Endothelial cell of hepatic sinusoid (primary cell): ENCODE data around the gene RNF227.

Experiments used
- in situ Hi-C: cut with HindIII; loops from 2 replicates; pipeline ENCODE4 v1.10.0; 2017; ENCODE audit warnings: low sequenced_read_pairs

RNF227 gene

DNA sequence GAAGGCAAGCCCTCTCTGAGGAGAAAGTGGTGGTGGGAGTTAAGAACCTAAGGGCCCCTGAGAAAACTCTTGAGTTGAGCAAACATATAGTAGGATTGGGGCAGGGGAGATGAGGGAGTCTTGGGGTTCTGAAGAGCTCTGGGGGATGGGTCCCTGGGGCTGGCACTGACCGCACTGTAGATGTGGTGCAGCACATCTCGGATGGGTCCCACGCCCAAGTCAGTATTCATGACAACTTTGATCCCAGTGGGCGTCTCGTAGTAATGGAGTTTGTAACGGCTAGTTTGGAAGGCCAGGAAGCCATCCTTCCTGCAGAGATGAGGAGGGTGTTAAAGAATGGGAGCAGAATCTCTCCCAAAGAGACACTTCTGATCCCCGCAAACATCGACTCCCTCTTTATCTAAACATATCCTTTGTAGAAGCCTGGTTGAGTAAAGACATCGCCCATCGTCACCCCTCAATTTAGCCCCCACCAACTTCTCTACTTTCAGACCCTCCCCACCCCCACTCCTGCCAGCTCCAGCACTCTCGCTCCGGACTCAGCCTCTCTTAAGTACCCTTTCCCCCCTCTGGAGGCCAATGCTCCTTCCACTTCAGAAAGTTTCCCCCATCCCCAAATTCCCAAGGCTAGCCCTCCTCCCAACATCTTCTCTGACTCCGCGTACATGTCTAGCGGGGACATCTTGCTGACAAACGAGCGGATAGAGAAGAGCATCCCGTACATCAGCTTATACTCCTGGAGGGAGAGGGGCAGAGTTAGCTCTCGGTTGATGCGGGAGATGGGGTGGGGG lies 14.9 kb upstream of the RNF227 start:
- in situ Hi-C loops = loop anchor here (5.0 kb wide), 2 partner anchors 41 to 76 kb away; no protein-coding TSS in a partner anchor

DNA sequence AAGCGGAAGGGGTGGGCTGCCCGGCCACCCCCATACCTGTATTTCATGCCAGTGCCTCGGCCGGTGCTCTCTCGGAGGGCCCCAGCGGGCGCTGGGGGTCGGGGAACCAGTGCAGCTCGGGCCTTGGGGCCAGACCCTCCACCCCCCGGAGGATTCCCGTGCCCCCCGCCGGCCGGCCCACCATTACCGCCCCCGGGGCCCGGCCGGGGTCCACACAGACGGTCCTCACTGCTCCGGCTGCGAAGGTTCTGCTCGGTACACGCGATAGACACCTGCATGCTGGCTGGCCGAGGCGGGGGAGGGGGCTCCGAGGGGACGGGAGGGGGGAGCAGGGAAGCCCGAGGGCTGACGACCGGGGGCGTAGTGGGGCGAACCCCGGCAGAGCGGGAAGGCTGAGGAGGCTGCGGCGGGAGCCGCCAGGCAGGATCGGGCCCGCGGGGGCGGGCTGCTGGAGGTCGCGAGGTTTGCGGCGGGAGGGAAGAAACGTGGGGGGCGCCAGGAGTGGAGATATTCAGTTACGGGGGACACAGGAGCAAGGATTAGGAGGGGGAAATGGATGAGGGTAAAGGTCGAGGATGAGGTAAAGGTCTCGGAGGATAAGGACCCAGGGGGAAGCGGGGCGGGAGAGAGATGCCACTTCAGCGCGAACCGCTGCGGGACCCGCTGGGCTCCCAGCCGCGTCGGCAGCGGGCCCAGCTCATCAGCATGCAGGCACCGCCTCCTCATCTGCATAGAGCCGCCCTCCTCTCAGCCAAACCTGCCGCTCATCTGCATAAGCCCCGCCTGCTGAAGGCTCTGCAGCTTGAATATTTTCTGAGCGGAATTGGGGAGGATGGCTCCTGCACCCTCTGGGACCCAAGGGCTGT lies 13.3 kb upstream of the RNF227 start, which contains the start of gene KCNAB3:
Gene KCNAB3, minus strand, starts transcription at position 699 of the 866 bp plus-strand sequence. Its CDS starts 421 bp downstream, at position 278.
- in situ Hi-C loops = loop anchor here (5.0 kb wide), 2 partner anchors 43 to 78 kb away; no protein-coding TSS in a partner anchor

DNA sequence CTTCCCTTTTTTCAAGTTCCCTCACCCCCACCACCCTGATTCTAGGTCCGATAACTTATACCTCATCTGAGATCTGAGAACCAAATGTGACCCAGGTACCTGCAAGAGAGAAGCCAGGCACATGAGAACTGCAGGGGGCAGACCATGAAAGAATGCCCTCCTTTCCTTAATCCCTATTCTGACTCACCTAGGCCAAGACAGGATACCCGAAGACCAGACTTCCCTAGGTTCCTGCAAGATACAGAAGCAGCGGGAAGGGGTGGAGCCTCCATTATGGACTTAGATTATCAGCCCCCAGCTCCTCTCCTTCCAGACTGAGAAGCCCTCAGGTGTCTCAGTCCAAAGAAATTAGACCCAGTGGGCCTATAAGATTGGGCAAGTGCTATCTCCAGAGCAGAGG lies 11.5 kb upstream of the RNF227 start:
- in situ Hi-C loops = no loop called here

DNA sequence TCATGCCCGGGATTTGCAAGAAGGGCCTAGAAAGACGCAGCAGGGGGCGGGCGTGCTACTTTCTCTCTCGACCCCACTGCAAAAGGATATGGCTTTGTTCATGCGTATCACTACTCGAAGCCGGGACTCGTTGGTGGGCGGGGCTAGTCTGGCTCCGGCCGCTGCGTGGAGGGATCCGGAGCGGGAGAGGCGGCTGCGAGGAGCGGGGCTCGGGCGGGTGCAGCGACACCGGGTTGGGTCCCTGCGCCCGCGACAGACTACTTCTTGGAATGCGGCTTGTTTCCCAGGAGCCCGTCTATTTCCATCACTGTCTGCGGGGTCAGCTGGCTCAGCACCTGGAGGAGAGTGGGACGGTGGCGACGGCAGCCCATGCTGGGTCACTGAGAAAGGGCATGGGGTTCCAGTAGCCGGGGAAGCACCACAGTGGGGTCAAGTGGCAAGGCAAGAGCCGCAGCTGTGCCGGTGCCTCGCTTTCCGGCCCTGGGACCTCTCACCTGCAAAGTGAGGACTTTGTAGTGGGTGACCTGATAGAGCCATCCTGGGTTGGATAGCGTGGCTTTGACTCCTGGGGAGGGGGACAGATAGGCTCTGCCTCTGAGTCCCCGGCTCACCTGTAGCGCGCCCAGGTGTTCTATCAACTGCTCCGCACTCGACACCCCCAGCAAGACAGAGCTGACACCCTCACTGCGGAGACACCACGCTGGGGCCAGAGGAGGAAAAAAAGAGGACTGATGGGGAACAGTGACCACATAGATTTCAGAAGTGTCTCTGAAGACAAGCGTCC lies 6.9 kb upstream of the RNF227 start:
- in situ Hi-C loops = no loop called here

DNA sequence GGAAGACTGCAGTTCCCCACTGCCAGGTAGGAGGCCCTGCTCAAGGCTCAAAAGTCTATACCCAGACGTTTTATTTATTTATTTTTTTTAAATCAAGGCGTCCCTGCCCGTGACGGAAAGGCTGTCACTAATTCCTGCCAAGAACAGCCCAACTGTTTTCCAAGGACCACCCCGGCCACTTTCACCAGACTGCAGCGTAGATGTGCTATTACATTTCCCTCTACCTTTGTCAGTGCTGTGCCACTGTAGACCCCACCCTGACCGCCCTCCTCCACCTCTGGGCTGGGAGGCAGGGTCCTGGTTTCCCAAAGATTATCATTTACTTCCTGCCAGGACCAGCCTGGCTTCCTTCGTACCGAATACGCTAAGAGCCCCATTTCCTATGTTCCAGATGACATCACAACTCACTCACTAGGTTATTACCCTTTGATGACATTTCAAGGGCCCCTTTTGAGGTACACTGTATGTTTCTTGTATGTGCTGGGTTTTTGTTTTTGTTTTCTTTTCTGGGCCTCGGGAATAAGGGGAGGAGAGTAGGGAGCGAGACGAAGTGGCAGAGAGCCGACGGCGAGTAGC lies 6.3 kb upstream of the RNF227 start:
- in situ Hi-C loops = no loop called here

DNA sequence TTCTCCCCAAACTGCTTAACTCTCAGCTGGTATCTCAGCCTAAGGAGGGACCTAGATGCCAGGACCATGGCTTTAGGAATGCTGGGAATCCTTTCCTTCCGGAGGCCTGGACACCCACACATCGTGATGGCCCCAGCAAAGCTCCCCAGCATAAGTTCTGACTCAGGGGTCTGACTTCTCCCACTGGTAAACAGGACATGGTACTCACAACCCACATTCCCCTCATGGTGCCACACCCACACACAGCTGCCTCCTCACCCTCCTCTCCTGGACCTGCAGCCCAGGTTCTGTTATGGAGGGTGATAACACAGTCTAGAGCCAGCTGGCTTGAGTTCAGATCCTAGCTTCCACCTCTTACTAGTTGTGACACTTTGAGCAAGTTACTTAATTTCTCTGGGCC lies 719 bp upstream of the RNF227 start:
- in situ Hi-C loops = no loop called here

DNA sequence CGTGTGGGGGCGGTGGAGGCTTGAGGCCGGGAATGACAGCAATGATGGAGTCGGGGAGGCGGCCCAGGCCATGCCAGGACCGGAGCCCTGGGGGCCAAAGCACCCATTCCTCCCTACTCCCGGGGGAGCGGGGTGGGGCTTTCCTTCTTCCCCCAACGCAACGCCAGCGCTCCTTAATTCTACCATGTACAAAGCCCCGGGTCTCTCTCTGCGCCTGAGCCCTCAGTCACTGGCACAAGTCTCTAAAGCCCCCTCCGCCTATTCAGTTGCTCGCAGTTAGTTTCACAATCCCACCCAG lies 245 bp upstream of the RNF227 start:
- in situ Hi-C loops = no loop called here

DNA sequence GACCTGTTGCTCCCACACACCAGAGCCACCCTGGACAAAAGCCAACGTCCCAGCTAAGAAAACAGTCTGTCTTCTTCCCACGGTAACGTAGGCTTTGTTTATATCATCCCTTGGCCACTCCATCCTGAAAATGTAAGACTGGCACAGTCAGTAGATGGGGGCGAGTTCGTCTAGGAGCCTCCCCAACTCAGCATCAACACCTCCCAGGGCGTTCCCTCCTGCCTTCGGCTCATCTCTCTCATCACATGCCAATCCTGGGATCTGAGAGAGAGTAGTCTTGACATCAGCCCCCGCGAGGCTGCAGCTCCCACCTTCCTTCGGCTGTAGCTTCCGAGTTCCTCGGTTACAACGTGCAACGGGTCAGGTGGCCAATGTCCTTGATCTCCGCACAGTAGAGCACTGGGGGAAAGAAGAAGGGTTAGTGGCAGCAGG lies 894 bp downstream of the RNF227 start:
- in situ Hi-C loops = no loop called here

DNA sequence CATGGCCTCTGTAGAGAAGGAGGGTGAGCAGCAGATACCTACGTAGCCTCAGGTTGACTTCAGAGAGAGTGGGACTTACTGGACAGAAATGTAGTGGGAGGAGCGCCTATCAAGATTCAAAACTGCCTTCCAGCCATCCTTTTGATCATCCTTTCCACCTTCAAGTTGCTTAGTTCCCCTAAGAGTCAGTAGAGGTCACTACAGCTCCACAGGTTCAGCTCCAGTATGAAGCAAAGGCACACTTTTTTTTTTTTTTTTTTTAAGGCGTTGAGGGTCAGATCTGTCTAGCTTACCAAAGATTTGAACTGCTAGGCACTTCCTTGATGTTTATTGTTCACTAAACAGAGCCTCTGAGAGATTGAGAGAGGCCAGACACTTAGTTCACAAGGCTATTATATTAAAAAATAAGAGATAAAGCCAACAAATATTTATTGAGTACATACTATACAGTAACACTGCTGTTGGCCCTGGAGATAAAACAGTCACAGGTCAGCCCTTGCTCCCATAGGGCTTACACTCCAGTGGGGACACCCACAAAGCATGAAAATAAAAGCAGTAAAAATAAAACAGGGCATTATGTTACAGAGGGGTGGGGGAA lies 3.1 kb downstream of the RNF227 start:
- in situ Hi-C loops = no loop called here

DNA sequence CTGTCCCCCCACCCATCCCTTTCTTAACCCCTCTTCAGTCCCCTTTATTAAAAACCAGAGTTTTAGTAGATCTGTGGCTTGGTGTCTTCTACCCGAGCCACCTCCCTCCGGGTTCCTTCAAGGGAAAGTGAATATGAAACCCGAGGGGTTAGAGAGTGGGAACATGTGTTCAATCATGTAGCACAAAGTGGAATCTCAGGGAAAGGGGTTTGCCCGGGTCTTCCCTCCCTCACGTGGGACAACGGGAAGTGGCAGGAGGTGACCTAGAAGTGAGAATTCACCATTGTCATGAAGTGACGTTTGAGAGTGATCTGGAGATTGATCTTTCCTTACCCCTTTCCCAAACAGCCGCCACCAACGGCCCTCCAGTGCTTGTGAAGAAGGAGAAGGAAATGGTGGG lies 5.0 kb downstream of the RNF227 start:
- in situ Hi-C loops = no loop called here

DNA sequence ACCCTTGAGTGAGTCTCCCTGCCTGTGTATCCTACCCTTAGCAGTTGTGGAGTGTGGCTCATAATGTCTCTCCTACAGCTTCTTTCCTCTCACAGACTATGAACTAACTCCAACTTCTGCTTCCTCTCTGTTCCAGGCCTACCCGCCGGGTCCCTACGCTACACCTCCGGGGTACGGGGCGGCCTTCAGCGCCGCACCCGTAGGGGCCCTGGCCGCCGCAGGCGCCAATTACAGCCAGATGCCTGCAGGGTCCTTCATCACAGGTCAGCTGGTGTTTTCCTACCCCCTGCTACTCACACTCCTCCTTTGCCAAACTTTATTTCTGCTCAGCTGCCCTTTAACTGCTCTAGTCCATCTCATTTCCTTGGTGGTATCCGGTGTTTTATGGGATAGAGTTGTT lies 5.4 kb downstream of the RNF227 start:
- in situ Hi-C loops = no loop called here

DNA sequence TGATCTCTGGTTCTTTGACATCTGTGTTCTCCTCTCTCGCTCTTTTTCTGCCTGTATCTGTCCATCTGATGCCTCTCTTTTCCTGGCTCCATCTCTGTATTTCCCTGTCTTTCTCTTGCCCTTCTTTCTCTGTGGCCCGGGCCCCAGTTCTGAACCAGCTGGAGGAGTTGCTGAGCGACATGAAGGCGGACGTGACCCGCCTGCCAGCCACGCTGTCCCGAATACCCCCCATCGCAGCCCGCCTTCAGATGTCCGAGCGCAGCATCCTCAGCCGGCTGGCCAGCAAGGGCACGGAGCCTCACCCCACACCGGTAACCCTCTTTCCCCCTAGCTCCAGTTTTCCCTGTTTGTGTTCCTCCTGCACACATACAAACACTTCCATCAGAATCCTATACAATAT lies 5.8 kb downstream of the RNF227 start:
- in situ Hi-C loops = no loop called here

DNA sequence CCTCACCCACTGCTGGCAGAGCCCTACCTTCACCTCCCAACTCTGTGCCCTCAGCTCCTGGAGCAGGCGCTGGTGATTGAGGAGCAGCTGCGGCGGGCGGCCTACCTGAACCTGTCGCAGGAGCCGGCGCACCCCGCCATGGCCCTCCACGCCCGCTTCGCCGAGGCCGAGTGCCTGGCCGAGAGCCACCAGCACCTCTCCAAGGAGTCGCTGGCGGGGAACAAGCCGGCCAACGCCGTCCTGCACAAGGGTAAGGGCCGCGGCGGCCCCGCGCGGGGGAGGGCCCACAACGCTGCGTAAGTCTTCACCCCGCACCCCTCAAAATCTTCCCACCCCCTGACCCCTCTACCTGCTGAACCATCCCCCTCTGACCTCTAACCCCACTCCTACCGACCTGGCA lies 7.0 kb downstream of the RNF227 start:
- in situ Hi-C loops = no loop called here

DNA sequence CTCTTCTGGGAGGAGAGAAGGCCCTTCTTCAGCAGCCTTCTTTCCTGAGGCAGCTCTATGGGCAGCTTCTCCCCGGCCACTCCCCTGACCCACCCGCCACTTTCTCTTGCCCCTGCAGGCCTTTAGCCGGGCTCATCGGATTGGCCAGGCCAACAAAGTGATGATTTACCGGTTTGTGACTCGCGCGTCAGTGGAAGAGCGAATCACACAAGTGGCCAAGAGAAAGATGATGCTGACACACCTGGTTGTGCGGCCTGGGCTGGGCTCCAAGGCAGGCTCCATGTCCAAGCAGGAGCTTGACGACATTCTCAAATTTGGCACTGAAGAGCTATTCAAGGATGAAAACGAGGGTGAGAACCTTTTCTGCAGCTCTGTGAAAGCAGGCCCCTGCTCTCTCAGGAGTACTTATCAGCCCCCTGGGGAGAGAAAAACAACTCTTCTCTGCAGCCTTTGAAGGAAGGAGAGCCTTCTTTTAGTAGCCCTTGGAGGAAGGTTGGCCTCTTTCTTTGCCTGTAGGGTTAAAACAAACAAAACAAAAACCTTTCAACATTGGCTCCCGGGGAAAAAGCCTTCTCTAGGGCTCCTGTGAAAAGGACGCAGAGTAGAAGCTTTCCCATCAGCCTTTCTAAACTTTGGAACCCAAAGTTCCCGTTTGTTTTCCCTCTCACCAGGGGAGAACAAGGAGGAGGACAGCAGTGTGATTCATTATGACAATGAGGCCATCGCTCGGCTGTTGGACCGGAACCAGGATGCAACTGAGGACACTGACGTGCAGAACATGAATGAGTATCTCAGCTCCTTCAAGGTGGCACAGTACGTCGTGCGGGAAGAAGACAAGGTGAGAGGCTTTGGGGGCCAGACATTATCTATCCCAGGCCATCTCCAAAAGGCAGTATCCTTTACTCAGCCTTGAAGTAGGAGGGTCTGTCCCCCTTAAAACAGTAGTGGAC lies 12.7 kb downstream of the RNF227 start:
- in situ Hi-C loops = no loop called here

DNA sequence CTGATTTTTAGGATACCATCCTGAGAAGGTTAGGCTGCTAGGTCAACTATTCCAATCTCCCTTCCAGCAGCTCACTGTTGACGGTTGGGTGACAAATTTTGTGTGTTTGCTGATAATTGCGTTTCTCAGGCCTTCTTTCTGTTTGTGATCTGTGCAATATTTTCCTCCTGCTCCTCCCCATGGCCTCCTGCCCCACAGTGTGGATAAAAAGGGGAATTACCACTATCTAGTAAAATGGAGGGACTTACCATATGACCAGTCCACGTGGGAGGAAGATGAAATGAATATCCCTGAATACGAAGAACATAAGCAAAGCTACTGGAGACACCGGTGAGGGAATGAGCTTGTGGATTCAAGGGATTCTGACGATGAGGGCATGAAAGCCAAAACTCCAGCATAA lies 18.3 kb downstream of the RNF227 start:
- in situ Hi-C loops = no loop called here

DNA sequence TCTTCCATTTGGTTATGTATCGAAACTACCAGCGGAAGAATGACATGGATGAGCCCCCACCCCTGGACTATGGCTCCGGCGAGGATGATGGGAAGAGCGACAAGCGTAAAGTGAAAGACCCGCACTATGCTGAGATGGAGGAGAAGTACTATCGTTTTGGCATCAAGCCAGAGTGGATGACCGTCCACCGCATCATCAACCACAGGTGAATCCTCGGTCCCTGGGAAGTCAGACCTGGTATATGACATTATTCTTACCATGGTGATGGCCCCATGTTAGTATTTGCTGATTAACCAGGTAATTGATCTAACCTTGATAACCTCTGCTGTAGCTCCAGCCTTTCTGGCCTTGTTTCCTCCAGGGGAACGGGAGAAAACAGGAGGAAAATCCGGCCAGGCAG lies 19.0 kb downstream of the RNF227 start:
- in situ Hi-C loops = no loop called here

DNA sequence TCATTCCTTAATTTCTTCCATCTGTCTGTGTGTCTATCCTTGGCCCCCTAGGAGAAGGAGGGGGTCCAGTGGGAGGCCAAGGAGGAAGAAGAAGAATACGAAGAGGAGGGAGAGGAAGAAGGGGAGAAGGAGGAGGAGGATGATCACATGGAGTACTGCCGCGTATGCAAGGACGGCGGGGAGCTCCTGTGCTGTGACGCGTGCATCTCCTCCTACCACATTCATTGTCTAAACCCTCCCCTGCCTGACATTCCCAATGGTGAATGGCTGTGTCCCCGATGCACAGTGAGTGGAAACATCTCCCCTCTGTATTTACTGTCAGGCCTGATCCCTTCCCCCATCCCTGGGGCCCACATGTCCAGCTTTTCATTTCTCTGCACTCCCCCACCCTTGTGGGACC lies 21.2 kb downstream of the RNF227 start:
- in situ Hi-C loops = no loop called here

DNA sequence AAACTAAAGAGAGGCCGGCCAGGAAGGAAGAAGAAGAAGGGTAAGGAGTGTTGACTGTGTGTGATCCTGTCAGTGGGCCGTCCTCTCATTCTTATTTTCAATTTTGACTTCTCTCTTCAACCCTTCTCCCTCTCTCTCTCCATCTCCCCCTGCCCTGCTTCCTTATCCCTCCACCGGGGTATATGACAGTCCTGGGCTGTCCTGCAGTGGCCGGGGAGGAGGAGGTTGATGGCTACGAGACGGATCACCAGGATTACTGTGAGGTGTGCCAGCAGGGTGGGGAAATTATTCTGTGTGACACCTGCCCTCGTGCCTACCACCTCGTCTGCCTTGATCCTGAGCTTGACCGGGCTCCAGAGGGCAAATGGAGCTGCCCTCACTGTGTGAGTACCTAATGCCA lies 21.9 kb downstream of the RNF227 start:
- in situ Hi-C loops = no loop called here

DNA sequence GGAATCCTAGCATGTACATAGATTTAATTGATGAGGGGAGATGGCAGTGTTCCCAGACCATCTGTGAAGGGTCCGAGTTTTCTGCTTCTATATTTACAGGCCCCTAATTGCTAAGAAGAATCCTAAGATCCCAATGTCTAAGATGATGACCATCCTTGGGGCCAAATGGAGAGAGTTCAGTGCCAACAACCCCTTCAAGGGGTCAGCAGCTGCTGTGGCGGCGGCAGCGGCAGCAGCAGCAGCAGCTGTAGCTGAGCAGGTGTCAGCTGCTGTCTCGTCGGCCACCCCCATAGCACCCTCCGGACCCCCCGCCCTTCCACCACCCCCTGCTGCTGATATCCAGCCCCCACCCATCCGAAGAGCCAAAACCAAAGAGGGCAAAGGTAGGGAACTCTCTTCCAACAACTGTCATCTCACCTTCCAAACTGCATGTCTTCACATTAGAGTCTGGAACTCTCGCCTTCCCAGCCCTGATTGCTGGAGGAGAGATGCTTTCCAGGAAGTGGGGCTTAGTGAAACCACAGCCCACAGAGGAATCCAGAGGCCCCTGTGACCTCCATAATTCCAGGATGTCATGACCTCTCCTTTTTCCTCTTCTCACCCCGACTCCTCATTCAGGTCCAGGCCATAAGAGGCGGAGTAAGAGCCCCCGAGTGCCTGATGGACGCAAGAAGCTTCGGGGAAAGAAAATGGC lies 22.8 kb downstream of the RNF227 start:
- in situ Hi-C loops = no loop called here
